Activated CD8-positive, alpha-beta memory T cell treated with anti-CD3 and anti-CD28 coated beads for 1 hour (primary cell): ENCODE results near the gene MAD2L2.
A peak's percentile ranks its signal among the peaks of the same experiment; 100 is the strongest.

ENCODE experiments used
- DNase-seq, 2 donors: peaks; one replicate each; pipeline ENCODE4 v3.0.0-alpha.2; 2020; ENCODE audit warnings: low read depth in 1 of 2; ENCODE audit errors: extremely low read depth in 1 of 2

Gene MAD2L2

GRCh38 chr1:11654137-11654938 is 26.6 kb downstream of the MAD2L2 start, which contains the start of the genes FBXO2 and FBXO44:
TSS of gene FBXO2 (minus strand) at chr1:11654429. CDS start at chr1:11654340, 89 bp downstream.
TSS of gene FBXO44 (plus strand) at chr1:11654877. CDS start at chr1:11655836, 959 bp downstream.
- peak in 1 of 2 donors; percentile 58 for DNase-seq

GRCh38 chr1:11653861-11654136 is 27.1 kb downstream of the MAD2L2 start:
- no peak for DNase-seq

- no peak for DNase-seq
Measured at GRCh38 chr1:11653101-11653860, 27.7 kb downstream of the MAD2L2 start.

- no peak for DNase-seq
Measured at GRCh38 chr1:11652203-11652780, 28.7 kb downstream of the MAD2L2 start.

- no peak for DNase-seq
Measured at GRCh38 chr1:11651017-11651416, 29.9 kb downstream of the MAD2L2 start.

GRCh38 chr1:11650331-11650991 is 30.5 kb downstream of the MAD2L2 start:
- peak; percentile 41 to 64 for DNase-seq

GRCh38 chr1:11649624-11650330 is 31.2 kb downstream of the MAD2L2 start:
- no peak for DNase-seq

GRCh38 chr1:11649237-11649623 is 31.7 kb downstream of the MAD2L2 start:
- no peak for DNase-seq

- DNase-seq = peak in 1 of 2 donors; percentile 19
Measured at GRCh38 chr1:11648732-11649158, 32.2 kb downstream of the MAD2L2 start.

- no peak for DNase-seq
Measured at GRCh38 chr1:11648039-11648438, 32.9 kb downstream of the MAD2L2 start.

- DNase-seq = no peak
Measured at GRCh38 chr1:11647333-11647732, 33.6 kb downstream of the MAD2L2 start.

- DNase-seq = no peak
Measured at GRCh38 chr1:11646317-11646716, 34.6 kb downstream of the MAD2L2 start.

- peak; percentile 56 to 76 for DNase-seq
Measured at GRCh38 chr1:11645670-11646265, 35.2 kb downstream of the MAD2L2 start.

GRCh38 chr1:11645270-11645669 is 35.7 kb downstream of the MAD2L2 start:
- no peak for DNase-seq

- DNase-seq = no peak
Measured at GRCh38 chr1:11643782-11644181, 37.2 kb downstream of the MAD2L2 start.

GRCh38 chr1:11642418-11643017 is 38.4 kb downstream of the MAD2L2 start:
- DNase-seq = peak in 1 of 2 donors; percentile 44

GRCh38 chr1:11641776-11642305 is 39.1 kb downstream of the MAD2L2 start:
- no peak for DNase-seq

GRCh38 chr1:11640944-11641343 is 40.0 kb downstream of the MAD2L2 start:
- no peak for DNase-seq

- no peak for DNase-seq
Measured at GRCh38 chr1:11640101-11640500, 40.8 kb downstream of the MAD2L2 start.
